Measurements from ENCODE around the gene RSPO4.

Gene RSPO4

DNA sequence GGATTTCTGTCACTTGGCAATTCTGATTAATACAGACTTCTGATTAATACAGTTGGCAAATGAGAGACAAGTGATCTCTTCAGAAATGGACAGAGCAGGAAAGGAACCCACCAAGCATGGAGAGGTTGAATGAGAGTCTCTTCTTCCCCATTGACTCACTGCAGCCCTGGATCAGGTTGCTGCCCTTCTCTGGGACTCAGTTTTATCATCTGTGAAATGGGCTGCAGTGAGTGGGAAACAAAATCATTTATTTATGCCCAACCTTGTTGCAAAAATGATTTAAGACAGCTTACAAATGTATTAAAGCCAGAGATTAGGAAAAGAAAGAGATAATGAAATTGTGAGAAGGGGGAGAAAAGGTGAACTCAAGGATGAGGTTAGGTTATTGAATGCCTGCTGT lies 20.8 kb upstream of the RSPO4 start:
- H3K9me3 ChIP-seq (replicated peaks; ENCODE audit: low read length) = no peaks in the 10 kb centered on the region
- no peak overlapping the region for H3K4me2 ChIP-seq (ENCODE audit: low read length)
- H3K27me3 ChIP-seq (ENCODE audit: control insufficient read depth, insufficient read depth, low read length) = peaks cover 4% of the 10 kb centered on the region
- H3K4me3 ChIP-seq (ENCODE audit: low read length) = no peak overlapping the region
- no peaks in the 10 kb centered on the region for H3K36me3 ChIP-seq (ENCODE audit: insufficient read depth, low read length)
- H3K9ac ChIP-seq (ENCODE audit: low read depth, low read length) = no peak overlapping the region
- H3K4me1 ChIP-seq (ENCODE audit: control insufficient read depth, insufficient read depth, low read length) = no peaks in the 10 kb centered on the region

DNA sequence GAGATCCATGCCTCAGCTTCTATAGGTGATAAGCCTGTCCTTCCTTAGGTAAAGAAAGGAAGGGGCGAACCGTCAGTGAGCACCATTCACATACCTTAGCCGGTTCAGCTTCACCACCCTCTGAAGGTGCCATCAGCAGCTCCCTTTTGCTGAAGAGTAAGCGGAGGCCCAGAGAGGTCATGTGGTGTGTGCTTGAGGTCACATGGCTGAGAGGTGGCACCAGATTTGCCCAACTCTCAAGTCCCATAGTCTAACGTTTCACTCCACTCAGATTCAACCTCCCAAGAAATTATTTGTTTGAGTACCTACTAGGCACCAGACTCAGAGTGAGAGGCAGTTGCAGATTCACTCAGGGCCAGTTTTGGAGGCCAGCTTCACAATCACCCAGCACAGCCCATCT lies 18.5 kb upstream of the RSPO4 start:
- no peaks in the 10 kb centered on the region for H3K4me1 ChIP-seq (ENCODE audit: control insufficient read depth, insufficient read depth, low read length)
- H3K4me3 ChIP-seq (ENCODE audit: low read length) = no peak overlapping the region
- H3K36me3 ChIP-seq (ENCODE audit: insufficient read depth, low read length) = no peaks in the 10 kb centered on the region

DNA sequence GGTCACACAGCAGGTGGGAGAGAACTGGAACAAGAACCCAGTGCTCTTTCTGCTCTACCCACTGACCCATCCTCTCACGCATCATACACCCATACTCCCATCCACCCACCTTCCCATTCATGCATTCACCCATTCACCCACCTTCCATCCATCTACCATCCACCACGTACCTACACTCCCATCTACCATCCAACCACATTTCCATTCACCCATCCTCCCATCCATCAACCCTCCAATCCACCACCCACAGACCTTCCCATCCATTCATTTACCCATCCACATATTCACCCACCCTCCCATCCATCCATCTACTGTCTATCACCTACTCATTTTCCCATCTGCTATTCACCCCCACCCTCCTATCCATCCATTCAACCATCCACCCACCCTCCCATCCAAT lies 17.2 kb upstream of the RSPO4 start:
- Histone ChIP-seq H3K4me1 (ENCODE audit: control insufficient read depth, insufficient read depth, low read length) (no peaks in the 10 kb centered on the region), H3K9me3 (replicated peaks; ENCODE audit: low read length) (no peaks in the 10 kb centered on the region), H3K4me3 (ENCODE audit: low read length) (no peak overlapping the region), H3K27me3 (ENCODE audit: control insufficient read depth, insufficient read depth, low read length) (peaks cover 4% of the 10 kb centered on the region), H3K36me3 (ENCODE audit: insufficient read depth, low read length) (no peaks in the 10 kb centered on the region), H3K9ac (ENCODE audit: low read depth, low read length) (no peak overlapping the region), H3K4me2 (ENCODE audit: low read length) (no peak overlapping the region)

More for the DNA sequence above, 18.5 kb upstream of the RSPO4 start:
- H3K9ac ChIP-seq (ENCODE audit: low read depth, low read length) = no peak overlapping the region
- H3K9me3 ChIP-seq (replicated peaks; ENCODE audit: low read length) = no peaks in the 10 kb centered on the region
- H3K4me2 ChIP-seq (ENCODE audit: low read length) = no peak overlapping the region
- peaks cover 4% of the 10 kb centered on the region for H3K27me3 ChIP-seq (ENCODE audit: control insufficient read depth, insufficient read depth, low read length)

DNA sequence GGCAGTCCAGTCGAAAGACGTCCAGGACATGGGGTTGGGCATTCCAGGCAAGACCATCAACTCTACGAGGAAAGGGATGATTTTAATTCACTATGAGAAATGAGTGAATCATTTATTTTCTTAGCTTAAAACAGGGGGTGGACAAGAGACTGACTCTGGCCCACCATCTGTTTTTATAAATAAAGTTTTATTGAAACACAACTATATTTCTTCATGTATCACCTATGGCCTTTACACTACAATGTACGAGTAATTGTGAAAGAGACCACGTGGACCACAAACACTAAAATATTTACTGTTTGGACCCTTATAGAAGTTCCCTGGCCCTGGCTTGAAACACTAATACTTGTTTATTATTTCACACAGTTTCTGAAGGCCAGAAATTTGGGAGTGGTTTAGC lies 15.6 kb upstream of the RSPO4 start:
- H3K4me1 ChIP-seq (ENCODE audit: control insufficient read depth, insufficient read depth, low read length) = no peaks in the 10 kb centered on the region
- no peak overlapping the region for H3K4me3 ChIP-seq (ENCODE audit: low read length)
- H3K9ac ChIP-seq (ENCODE audit: low read depth, low read length) = no peak overlapping the region
- H3K27me3 ChIP-seq (ENCODE audit: control insufficient read depth, insufficient read depth, low read length) = peaks cover 4% of the 10 kb centered on the region
- H3K9me3 ChIP-seq (replicated peaks; ENCODE audit: low read length) = no peaks in the 10 kb centered on the region
- no peak overlapping the region for H3K4me2 ChIP-seq (ENCODE audit: low read length)
- H3K36me3 ChIP-seq (ENCODE audit: insufficient read depth, low read length) = no peaks in the 10 kb centered on the region

DNA sequence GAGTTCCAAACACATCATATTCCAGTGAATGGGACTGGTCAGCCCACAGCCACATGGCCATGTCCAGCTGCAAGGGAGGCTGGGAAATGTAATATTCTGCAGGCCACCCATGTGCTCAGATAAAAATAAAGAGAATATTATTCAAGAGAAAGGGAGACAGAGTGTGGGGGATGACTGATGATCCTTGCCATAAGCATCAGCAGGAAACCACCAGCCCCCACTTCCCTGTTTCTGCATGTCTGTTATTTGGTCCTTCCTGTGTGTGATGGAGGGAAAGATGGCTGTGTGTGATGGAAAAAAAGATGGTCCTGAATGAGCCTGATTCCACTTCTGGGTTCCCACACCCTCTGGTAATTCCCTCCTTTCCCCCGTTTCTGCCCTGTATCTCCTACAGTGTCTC lies 13.1 kb upstream of the RSPO4 start:
- H3K9ac ChIP-seq (ENCODE audit: low read depth, low read length) = no peak overlapping the region
- no peak overlapping the region for H3K4me3 ChIP-seq (ENCODE audit: low read length)
- no peaks in the 10 kb centered on the region for H3K9me3 ChIP-seq (replicated peaks; ENCODE audit: low read length)
- H3K36me3 ChIP-seq (ENCODE audit: insufficient read depth, low read length) = no peaks in the 10 kb centered on the region
- H3K27me3 ChIP-seq (ENCODE audit: control insufficient read depth, insufficient read depth, low read length) = peaks cover 5% of the 10 kb centered on the region
- no peak overlapping the region for H3K4me2 ChIP-seq (ENCODE audit: low read length)
- H3K4me1 ChIP-seq (ENCODE audit: control insufficient read depth, insufficient read depth, low read length) = no peaks in the 10 kb centered on the region

DNA sequence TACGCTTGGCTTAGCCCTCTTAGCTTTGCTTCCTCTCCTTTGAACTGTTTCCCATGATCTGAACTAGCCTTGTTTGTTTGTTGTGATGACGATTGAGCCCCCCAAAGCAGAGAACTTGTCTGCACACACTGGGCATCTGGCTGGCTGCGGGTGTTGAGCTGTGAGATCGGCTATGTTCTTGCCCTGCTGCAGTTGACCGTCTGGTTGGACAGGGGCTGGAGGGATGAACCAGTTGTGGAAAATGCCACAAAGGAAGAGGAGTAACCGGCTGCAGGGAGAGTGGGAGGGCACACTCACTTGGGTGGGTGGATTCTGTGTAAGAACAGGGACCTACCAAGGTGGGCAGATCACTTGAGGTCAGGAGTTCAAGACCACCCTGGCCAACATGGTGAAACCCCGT lies 12.4 kb upstream of the RSPO4 start:
- Histone ChIP-seq H3K36me3 (ENCODE audit: insufficient read depth, low read length) (no peaks in the 10 kb centered on the region), H3K4me3 (ENCODE audit: low read length) (no peak overlapping the region), H3K9ac (ENCODE audit: low read depth, low read length) (no peak overlapping the region), H3K9me3 (replicated peaks; ENCODE audit: low read length) (no peaks in the 10 kb centered on the region), H3K27me3 (ENCODE audit: control insufficient read depth, insufficient read depth, low read length) (peaks cover 6% of the 10 kb centered on the region), H3K4me2 (ENCODE audit: low read length) (no peak overlapping the region), H3K4me1 (ENCODE audit: control insufficient read depth, insufficient read depth, low read length) (no peaks in the 10 kb centered on the region)

DNA sequence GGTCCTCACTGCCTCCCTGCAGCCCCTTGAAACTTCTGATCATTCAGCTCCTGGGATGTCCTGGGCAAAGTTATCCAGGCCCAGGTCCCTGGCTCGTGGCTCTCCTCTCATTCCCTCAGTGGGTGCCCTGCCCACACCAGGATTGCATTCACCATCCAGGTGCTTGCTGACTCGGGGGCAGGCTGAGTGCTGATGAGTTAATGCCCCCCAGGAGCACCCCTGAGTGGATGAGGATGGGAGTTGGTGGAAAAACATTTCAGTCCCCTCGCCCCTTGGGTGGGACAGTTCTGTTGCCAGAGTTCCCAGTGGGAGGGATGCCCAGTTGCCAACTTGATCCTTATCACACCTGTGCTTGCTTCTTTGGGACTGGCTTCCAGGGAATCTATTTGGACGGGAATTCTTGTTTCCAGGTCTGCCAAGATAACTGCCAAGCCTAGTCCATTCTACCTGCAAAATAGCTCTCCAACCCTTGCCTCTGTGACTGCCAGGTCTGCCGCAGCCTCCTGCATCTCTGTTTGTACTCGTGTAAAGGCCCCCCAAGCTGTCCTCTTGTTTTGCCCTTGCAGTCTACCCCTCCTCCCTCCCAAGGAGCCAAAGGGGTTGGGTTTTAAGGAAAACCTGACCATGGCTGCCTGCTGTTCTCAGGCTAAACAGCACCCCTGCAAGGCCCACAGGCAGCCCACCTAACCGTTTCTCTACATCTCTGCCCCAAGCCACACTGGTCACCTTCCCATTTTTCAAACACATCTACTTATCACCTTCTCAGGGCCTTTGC lies 11.6 kb upstream of the RSPO4 start:
- Histone ChIP-seq H3K9me3 (replicated peaks; ENCODE audit: low read length) (no peaks in the 10 kb centered on the region), H3K27me3 (ENCODE audit: control insufficient read depth, insufficient read depth, low read length) (peaks cover 9% of the 10 kb centered on the region), H3K9ac (ENCODE audit: low read depth, low read length) (no peak overlapping the region), H3K4me3 (ENCODE audit: low read length) (no peak overlapping the region), H3K4me2 (ENCODE audit: low read length) (no peak overlapping the region), H3K36me3 (ENCODE audit: insufficient read depth, low read length) (no peaks in the 10 kb centered on the region), H3K4me1 (ENCODE audit: control insufficient read depth, insufficient read depth, low read length) (no peaks in the 10 kb centered on the region)

DNA sequence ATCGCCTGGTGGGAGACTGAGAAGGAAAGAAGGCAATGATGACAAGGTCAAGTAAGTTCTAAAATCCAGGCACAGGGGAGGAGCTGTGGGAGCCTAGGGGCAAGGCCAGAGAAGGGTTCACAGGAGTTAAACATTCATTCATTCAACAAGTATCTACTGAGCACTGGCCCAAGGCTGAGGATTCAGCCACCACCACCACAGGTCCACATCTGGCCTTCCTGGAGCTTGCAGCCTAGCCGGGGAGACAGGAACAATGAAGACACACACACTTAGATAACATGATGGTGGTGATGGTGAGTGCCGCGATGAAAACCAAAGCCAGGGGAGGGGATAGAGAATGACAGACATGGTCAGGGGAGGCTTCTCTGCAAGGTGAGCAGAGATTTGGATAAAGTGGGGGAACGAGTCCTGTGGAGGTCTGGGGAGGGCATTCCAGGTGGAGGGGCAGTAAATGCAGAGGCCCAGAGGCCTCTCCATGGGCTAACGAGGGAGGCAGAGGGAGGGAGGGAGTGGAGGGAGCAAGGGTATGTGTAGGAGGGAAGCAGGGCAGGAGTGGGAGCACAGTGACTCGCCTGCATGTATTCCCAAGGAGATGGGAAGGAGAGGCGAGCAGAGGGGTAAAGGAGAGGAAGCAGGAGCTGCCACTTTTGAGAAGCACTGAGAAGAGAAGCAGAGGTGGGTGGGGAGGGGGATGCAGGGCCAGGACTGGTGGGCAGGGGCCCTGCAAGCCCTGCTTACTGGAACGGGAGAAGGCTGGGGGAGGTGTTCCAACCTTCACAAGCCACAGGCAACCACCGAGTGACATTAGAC lies 10.5 kb upstream of the RSPO4 start:
- Histone ChIP-seq H3K4me3 (ENCODE audit: low read length) (no peak overlapping the region), H3K9ac (ENCODE audit: low read depth, low read length) (no peak overlapping the region), H3K4me2 (ENCODE audit: low read length) (no peak overlapping the region), H3K4me1 (ENCODE audit: control insufficient read depth, insufficient read depth, low read length) (no peaks in the 10 kb centered on the region), H3K36me3 (ENCODE audit: insufficient read depth, low read length) (no peaks in the 10 kb centered on the region), H3K9me3 (replicated peaks; ENCODE audit: low read length) (no peaks in the 10 kb centered on the region), H3K27me3 (ENCODE audit: control insufficient read depth, insufficient read depth, low read length) (peaks cover 9% of the 10 kb centered on the region)

DNA sequence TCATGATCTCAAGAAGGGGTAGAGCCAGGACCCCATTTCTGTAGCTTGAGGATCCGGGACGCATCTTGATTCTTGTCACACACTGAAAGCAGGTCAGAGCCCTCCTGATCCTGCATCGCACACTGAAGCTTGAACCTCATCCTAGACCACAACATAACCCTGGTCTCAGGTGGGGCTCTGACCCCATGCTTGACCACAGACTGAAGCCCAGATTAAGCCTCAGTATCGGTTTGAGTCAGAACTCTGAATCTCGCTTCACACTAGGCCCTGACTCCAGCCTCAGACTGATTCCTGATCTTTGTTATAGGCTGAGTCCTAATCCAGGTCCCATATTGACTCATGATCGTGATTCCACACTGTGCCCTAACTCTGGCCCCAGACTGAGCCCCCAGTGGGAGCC lies 8.5 kb upstream of the RSPO4 start:
- no peak overlapping the region for H3K4me3 ChIP-seq (ENCODE audit: low read length)
- peaks cover 9% of the 10 kb centered on the region for H3K27me3 ChIP-seq (ENCODE audit: control insufficient read depth, insufficient read depth, low read length)
- H3K4me1 ChIP-seq (ENCODE audit: control insufficient read depth, insufficient read depth, low read length) = no peaks in the 10 kb centered on the region
- no peaks in the 10 kb centered on the region for H3K9me3 ChIP-seq (replicated peaks; ENCODE audit: low read length)
- H3K9ac ChIP-seq (ENCODE audit: low read depth, low read length) = no peak overlapping the region
- H3K4me2 ChIP-seq (ENCODE audit: low read length) = no peak overlapping the region
- H3K36me3 ChIP-seq (ENCODE audit: insufficient read depth, low read length) = no peaks in the 10 kb centered on the region

DNA sequence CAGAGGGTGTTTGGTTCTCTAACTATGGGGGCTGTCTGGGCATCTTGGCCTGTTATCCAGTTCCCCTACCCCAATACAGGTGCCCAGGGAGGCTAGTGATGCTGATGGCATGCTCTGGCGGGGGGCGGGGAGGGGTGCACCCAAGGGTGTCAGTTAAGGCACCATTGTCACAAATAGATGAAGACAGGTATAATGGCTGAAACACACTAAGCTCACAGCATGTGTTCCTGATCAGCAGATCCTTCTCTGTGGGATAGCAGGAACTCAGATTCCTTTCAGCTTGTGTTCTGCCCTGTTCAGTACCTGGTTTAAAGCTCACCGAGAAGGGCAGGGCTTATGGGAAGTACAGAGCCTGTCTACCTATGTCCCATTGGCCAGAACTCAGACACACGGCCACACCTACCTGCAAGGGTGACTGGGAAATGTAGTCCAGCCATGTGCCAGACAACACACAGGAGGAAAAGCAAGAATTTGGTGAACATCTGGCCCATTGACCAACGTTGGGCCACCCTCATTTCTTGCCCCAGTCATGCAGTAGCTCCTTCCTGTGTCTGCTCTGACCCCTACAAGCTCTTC lies 3.4 kb upstream of the RSPO4 start:
- Histone ChIP-seq H3K27me3 (ENCODE audit: control insufficient read depth, insufficient read depth, low read length) (peaks cover 40% of the 10 kb centered on the region), H3K36me3 (ENCODE audit: insufficient read depth, low read length) (no peaks in the 10 kb centered on the region), H3K9ac (ENCODE audit: low read depth, low read length) (no peak overlapping the region), H3K4me2 (ENCODE audit: low read length) (no peak overlapping the region), H3K9me3 (replicated peaks; ENCODE audit: low read length) (no peaks in the 10 kb centered on the region), H3K4me1 (ENCODE audit: control insufficient read depth, insufficient read depth, low read length) (no peaks in the 10 kb centered on the region), H3K4me3 (ENCODE audit: low read length) (no peak overlapping the region)

DNA sequence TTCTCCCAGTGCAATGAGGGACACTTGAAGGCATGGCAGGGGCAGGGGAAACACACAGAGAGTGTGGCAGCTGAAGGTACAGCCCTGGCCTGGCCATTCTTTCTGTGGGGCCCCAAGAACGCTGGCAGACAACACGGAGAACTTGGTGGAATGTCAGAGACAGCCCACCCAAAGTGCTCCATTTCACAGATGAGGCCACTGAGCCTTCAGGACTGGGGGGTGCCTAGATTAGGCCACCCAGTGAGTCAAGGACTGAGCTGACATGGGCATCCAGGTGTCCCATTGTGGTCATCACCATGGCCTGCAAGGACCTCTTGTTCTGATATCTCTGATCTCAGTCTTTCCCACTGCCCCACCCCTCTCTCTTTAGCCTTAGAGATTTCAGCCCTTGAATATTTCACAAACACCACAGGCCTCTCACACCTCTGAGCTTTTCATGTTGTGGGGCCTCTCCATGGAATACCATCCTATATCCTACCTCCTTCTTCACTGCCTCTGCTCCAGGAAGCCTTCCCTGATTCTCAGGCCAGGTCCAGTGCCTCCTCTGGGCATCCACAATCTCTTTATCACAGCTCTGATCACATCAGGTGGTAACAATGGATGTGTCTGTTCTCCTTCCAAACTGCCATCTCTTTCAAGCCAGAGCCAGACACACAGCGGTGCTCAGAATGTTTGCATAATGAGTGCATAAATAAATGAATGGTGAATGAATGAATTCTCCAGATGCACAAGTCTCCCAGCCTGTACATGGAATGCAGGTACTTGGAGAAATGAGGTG lies 2.0 kb upstream of the RSPO4 start:
- Histone ChIP-seq H3K4me2 (ENCODE audit: low read length) (no peak overlapping the region), H3K9ac (ENCODE audit: low read depth, low read length) (no peak overlapping the region), H3K4me1 (ENCODE audit: control insufficient read depth, insufficient read depth, low read length) (no peaks in the 10 kb centered on the region), H3K4me3 (ENCODE audit: low read length) (no peak overlapping the region), H3K36me3 (ENCODE audit: insufficient read depth, low read length) (no peaks in the 10 kb centered on the region), H3K27me3 (ENCODE audit: control insufficient read depth, insufficient read depth, low read length) (peaks cover 40% of the 10 kb centered on the region), H3K9me3 (replicated peaks; ENCODE audit: low read length) (no peaks in the 10 kb centered on the region)
